H1 (cell line): ENCODE measurements around the gene TEAD1. TPM values are rescaled to one million over a fixed set of nuclear protein-coding genes. Genes with fewer than 3 reads are reported as not detected.

Source experiments
- CTCF ChIA-PET: fragments of 300-600 bp; sonication (Branson Sonifier 250); formaldehyde crosslinking; loops from one replicate; lab custom pipeline; 2021; ENCODE audit not compliant: partially characterized antibody; lab: Charles Lee
- POLR2A ChIA-PET: fragments of 300-600 bp; sonication (Branson Sonifier 250); formaldehyde crosslinking; loops from one replicate; lab custom pipeline; 2021; ENCODE audit warnings: inconsistent platforms; ENCODE audit not compliant: partially characterized antibody; lab: Charles Lee
- DNase-seq, 2 experiments: peaks; one replicate each; pipeline versions ENCODE4 v3.0.0 to v3.0.0-alpha.2; 2010 to 2022; ENCODE audit warnings: low spot score in 2 of 2, low read depth in 1 of 2, mixed read lengths in 1 of 2
- FAIRE-seq: peaks from 2 replicates; lab custom pipeline; 2011; peaks lifted over from hg19 to GRCh38; lab: Jason Lieb, UNC
- H2AFZ ChIP-seq: 2 replicates; pipeline ENCODE4 v1.8.1; 2012; ENCODE audit warnings: low read length, inconsistent platforms
- H2AK5ac ChIP-seq: 2 replicates; pipeline ENCODE4 v1.6.1; 2013; ENCODE audit warnings: low read depth, low read length
- H2BK120ac ChIP-seq: replicated peaks from 2 replicates; pipeline ENCODE3; 2013; ENCODE audit warnings: low read depth, low read length, inconsistent platforms
- H2BK12ac ChIP-seq: 2 replicates; pipeline ENCODE4 v1.6.1; 2013; ENCODE audit warnings: low read depth, low read length
- H2BK15ac ChIP-seq: 2 replicates; pipeline ENCODE4 v1.6.1; 2013; ENCODE audit warnings: low read length
- H2BK20ac ChIP-seq: 2 replicates; pipeline ENCODE4 v1.6.1; 2013; ENCODE audit warnings: low read length
- H2BK5ac ChIP-seq: 2 replicates; pipeline ENCODE4 v1.6.1; 2013; ENCODE audit warnings: low read depth, low read length
- H3K14ac ChIP-seq: 2 replicates; pipeline ENCODE4 v1.6.1; 2013; ENCODE audit warnings: inconsistent platforms; ENCODE audit not compliant: insufficient read length
- H3K18ac ChIP-seq: 2 replicates; pipeline ENCODE4 v1.6.1; 2013; ENCODE audit warnings: low read length; ENCODE audit errors: extremely low read depth
- H3K23ac ChIP-seq: 2 replicates; pipeline ENCODE4 v1.6.1; 2013; ENCODE audit warnings: inconsistent platforms; ENCODE audit not compliant: insufficient read length
- H3K23me2 ChIP-seq: 2 replicates; pipeline ENCODE4 v1.6.1; 2013; ENCODE audit warnings: low read depth, low read length
- H3K27ac ChIP-seq: 2 replicates; pipeline ENCODE4 v1.6.1; 2011; ENCODE audit warnings: low read depth, low read length, inconsistent platforms
- H3K27me3 ChIP-seq, 4 experiments: replicated peaks in 1 of 4; 1 replicate in 1 of 4; 2 replicates in 3 of 4; pipeline versions ENCODE4 v1.6.1 to v1.8.1; 2011 to 2013; ENCODE audit warnings: low read length in 3 of 4, mild to moderate bottlenecking in 3 of 4, inconsistent platforms in 2 of 4, mixed read lengths in 2 of 4, moderate library complexity in 1 of 4; ENCODE audit not compliant: control insufficient read depth in 3 of 4, insufficient read depth in 3 of 4; ENCODE audit errors: extremely low read depth in 1 of 4
- H3K36me3 ChIP-seq, 4 experiments: 2 replicates each; pipeline versions ENCODE4 v1.6.1 to v1.8.1; 2011 to 2013; ENCODE audit warnings: mild to moderate bottlenecking in 4 of 4, low read length in 3 of 4, moderate library complexity in 2 of 4, control low read depth in 1 of 4, inconsistent platforms in 1 of 4; ENCODE audit not compliant: insufficient read depth in 4 of 4, control insufficient read depth in 2 of 4
- H3K4ac ChIP-seq: replicated peaks from 2 replicates; pipeline ENCODE3; 2013; ENCODE audit warnings: low read length, low read depth, mixed read lengths, inconsistent platforms; ENCODE audit not compliant: insufficient read length
- H3K4me1 ChIP-seq, 4 experiments: replicated peaks in 1 of 4; 1 replicate in 1 of 4; 2 replicates in 3 of 4; pipeline versions ENCODE4 v1.6.1 to v1.8.1; 2011 to 2013; ENCODE audit warnings: low read length in 3 of 4, inconsistent platforms in 2 of 4, mixed read lengths in 1 of 4; ENCODE audit not compliant: insufficient read depth in 4 of 4, control insufficient read depth in 3 of 4
- H3K4me2 ChIP-seq, 2 experiments: 2 replicates each; pipeline versions ENCODE4 v1.6.1 to v1.8.1; 2011 to 2013; ENCODE audit warnings: low read depth in 2 of 2, low read length in 2 of 2, control low read depth in 1 of 2, inconsistent platforms in 1 of 2, mild to moderate bottlenecking in 1 of 2; ENCODE audit not compliant: insufficient read depth in 1 of 2
- H3K4me3 ChIP-seq, 4 experiments: fragments of 200-600, 300-600 bp in 1 of 4; sonication (generic), shearing (Covaris generic), sonication (Bioruptor Twin) in 1 of 4; 2 replicates each; pipeline versions ENCODE4 v1.5.1 to v1.8.1; 2011 to 2016; ENCODE audit warnings: low read length in 4 of 4, low read depth in 3 of 4, control low read depth in 2 of 4, inconsistent platforms in 2 of 4, mild to moderate bottlenecking in 2 of 4, mixed read lengths in 1 of 4, moderate library complexity in 1 of 4; ENCODE audit not compliant: insufficient read depth in 2 of 4; ENCODE audit errors: extremely low read depth in 1 of 4
- H3K56ac ChIP-seq: replicated peaks from 2 replicates; pipeline ENCODE3; 2013; ENCODE audit warnings: low read depth, mild to moderate bottlenecking, mixed read lengths, low read length, inconsistent platforms; ENCODE audit not compliant: insufficient read length
- H3K79me1 ChIP-seq: 2 replicates; pipeline ENCODE4 v1.6.1; 2013; ENCODE audit warnings: low read depth, low read length, control low read depth
- H3K79me2 ChIP-seq, 2 experiments: 2 replicates each; pipeline versions ENCODE4 v1.6.1 to v1.8.1; 2012 to 2013; ENCODE audit warnings: low read length in 2 of 2, mild to moderate bottlenecking in 2 of 2, inconsistent platforms in 1 of 2; ENCODE audit not compliant: insufficient read depth in 2 of 2, control insufficient read depth in 1 of 2
- H3K9ac ChIP-seq, 4 experiments: replicated peaks in 1 of 4; 1 replicate in 1 of 4; 2 replicates in 3 of 4; pipeline versions ENCODE4 v1.6.1 to v1.8.1; 2011 to 2013; ENCODE audit warnings: low read depth in 3 of 4, low read length in 3 of 4, control low read depth in 2 of 4, mild to moderate bottlenecking in 2 of 4, moderate library complexity in 2 of 4, inconsistent platforms in 1 of 4; ENCODE audit errors: extremely low read depth in 1 of 4
- H3K9me3 ChIP-seq, 2 experiments: 2 replicates each; pipeline versions ENCODE4 v1.6.1 to v1.8.1; 2012 to 2013; ENCODE audit warnings: mild to moderate bottlenecking in 2 of 2, moderate library complexity in 2 of 2, control low read depth in 1 of 2, inconsistent platforms in 1 of 2, low read depth in 1 of 2, low read length in 1 of 2, mixed read lengths in 1 of 2; ENCODE audit not compliant: insufficient read depth in 2 of 2
- H4K20me1 ChIP-seq, 2 experiments: replicated peaks in 1 of 2; 2 replicates each; pipeline versions ENCODE3 to v1.8.1; 2011 to 2013; ENCODE audit warnings: inconsistent platforms in 2 of 2, low read length in 2 of 2, mild to moderate bottlenecking in 1 of 2; ENCODE audit not compliant: insufficient read depth in 2 of 2, control insufficient read depth in 1 of 2
- H4K5ac ChIP-seq: 2 replicates; pipeline ENCODE4 v1.6.1; 2013; ENCODE audit warnings: low read length, low read depth, mixed read lengths, inconsistent platforms; ENCODE audit not compliant: insufficient read length
- H4K8ac ChIP-seq: 2 replicates; pipeline ENCODE4 v1.8.0; 2013; ENCODE audit warnings: mild to moderate bottlenecking, moderate library complexity, low read length, inconsistent platforms; ENCODE audit not compliant: insufficient read depth; ENCODE audit errors: extremely low read depth
- H4K91ac ChIP-seq: replicated peaks from 2 replicates; pipeline ENCODE3; 2013; ENCODE audit warnings: low read length, mixed read lengths, inconsistent platforms; ENCODE audit not compliant: insufficient read length
- BACH1 ChIP-seq: IDR thresholded peaks from 2 replicates; pipeline ENCODE4 v1.6.1; 2012; ENCODE audit warnings: low read length, improper control_type of control experiment
- BCL11A ChIP-seq, 2 experiments: IDR thresholded peaks; one replicate each; pipeline ENCODE4 v1.6.1; 2011; ENCODE audit warnings: low read depth in 2 of 2, low read length in 2 of 2, mild to moderate bottlenecking in 2 of 2
- CHD1 ChIP-seq: IDR thresholded peaks from 2 replicates; pipeline ENCODE4 v1.6.1; 2012; ENCODE audit warnings: low read depth, low read length, improper control_type of control experiment
- CTBP2 ChIP-seq: IDR thresholded peaks from 2 replicates; pipeline ENCODE4 v1.7.0; 2011; ENCODE audit warnings: borderline replicate concordance, mild to moderate bottlenecking, moderate library complexity, mixed read lengths, low read length; ENCODE audit not compliant: insufficient read depth, insufficient read length
- JUN ChIP-seq: IDR thresholded peaks from 2 replicates; pipeline ENCODE4 v1.6.1; 2011; ENCODE audit warnings: low read depth, mild to moderate bottlenecking, improper control_type of control experiment, low read length
- KDM1A ChIP-seq: fragments of 200-600, 300-600 bp; sonication (generic); IDR thresholded peaks from 2 replicates; pipeline ENCODE4 v1.7.1; 2016; ENCODE audit warnings: mild to moderate bottlenecking, low read length, borderline replicate concordance
- KDM5A ChIP-seq: fragments of 200-600 bp; IDR thresholded peaks from 2 replicates; pipeline ENCODE4 v1.7.1; 2012; ENCODE audit warnings: mild to moderate bottlenecking, low read length, inconsistent platforms, mixed read lengths
- MAFK ChIP-seq: IDR thresholded peaks from 2 replicates; pipeline ENCODE4 v1.6.1; 2012; ENCODE audit warnings: low read depth, mild to moderate bottlenecking, improper control_type of control experiment, low read length
- RXRA ChIP-seq: IDR thresholded peaks from 2 replicates; pipeline ENCODE4 v1.6.1; 2011; ENCODE audit warnings: low read depth, mild to moderate bottlenecking, low read length, moderate library complexity; ENCODE audit not compliant: insufficient read depth
- SP4 ChIP-seq: IDR thresholded peaks from 2 replicates; pipeline ENCODE4 v1.6.1; 2012; ENCODE audit warnings: low read length, inconsistent platforms
- WGBS, 2 experiments: shearing (Covaris generic) in 1 of 2; methylation state at CpG; one replicate each; pipeline versions ENCODE4 v1.1.6 to v1.1.7; 2013 to 2015; ENCODE audit warnings: low lambda C conversion rate in 2 of 2, mixed read lengths in 2 of 2, inconsistent platforms in 1 of 2, low coverage in 1 of 2, missing lambda C conversion rate in 1 of 2; ENCODE audit not compliant: insufficient replicate concordance in 2 of 2, insufficient coverage in 1 of 2, insufficient read length in 1 of 2; ENCODE audit errors: extremely low coverage in 1 of 2, missing lambda C conversion rate in 1 of 2; 5-methylcytosine and 5-hydroxymethylcytosine counted together
- polyA plus RNA-seq, 7 experiments: library from polyadenylated mRNA; depleted of rRNA in 3 of 7; stranded (reverse) in 5 of 7; unstranded in 2 of 7; fragments of >200 nt in 5 of 7; fragments of 200-250 nt in 2 of 7; gene quantifications; 1 replicate in 5 of 7; 2 replicates in 1 of 7; 4 replicates in 1 of 7; pipeline versions ENCODE4 v1.2.1 to v1.2.3, GENCODE V29; 2011 to 2013; ENCODE audit warnings: missing spikeins in 2 of 7, mixed read lengths in 2 of 7
- total RNA-seq: library from RNA; stranded (reverse); fragmentation: NEBNext Ultra II Directional; extraction: Animal tissue kit (Norgen Biotek cat#: 25700); gene quantifications from 2 replicates; pipeline ENCODE4 v1.2.1, GENCODE V29; 2021

Gene TEAD1
- total and polyA plus RNA-seq, 2 of the 8 experiments (the other 6 are each of a cell fraction or from before 2014, with no cell fraction given), result 15.6 to 67.4 TPM

DNA sequence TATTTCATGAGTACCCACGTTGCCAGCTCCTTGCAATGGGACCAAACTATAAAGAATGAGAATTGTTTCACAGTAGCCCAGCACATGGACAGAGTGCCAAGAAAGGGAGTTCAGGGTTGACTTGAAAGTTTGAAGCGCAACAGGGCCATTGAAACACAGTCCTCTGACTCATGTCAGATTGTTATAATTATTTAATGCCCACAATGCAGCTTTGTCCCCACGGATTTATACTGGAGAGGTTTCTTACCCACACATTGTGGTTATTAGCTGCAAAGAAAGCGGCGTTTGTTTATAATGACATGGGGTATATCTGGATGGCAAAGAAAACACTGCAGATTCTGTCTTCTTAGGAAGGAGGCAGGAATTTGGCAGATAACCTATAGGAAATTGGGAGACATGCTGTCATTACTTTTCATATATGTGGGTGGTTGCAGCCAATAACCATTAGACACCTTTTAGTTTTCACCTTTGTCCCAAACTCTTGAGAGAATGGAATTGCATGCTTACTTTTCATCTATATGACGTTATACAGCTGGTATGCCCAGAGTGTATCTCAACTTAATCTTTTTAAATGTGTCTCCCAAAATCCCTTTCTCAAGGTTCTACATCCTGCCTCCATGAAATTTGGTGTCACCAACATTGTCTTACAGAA, 143.6 kb downstream of the TEAD1 start:
- ChIA-PET POLR2A (interaction anchor here (0.5 to 1.9 kb wide), 2 partner anchors 8 to 10 kb away, joined by 3 to 4 read pairs; no protein-coding TSS in a partner anchor), CTCF (interaction anchor here (1.1 kb wide), 1 partner anchor 71 kb away, joined by 4 read pairs; no protein-coding TSS in a partner anchor)
- DNase-seq (no peak), FAIRE-seq (no peak)
- 93% methylated on average over 6 of the region's 6 CpGs; no CpG with 5 or more reads in 1 of the 2 experiments for WGBS, 2 experiments
- H3K14ac ChIP-seq, result no peak overlapping the region
- no peak overlapping the region for H2BK12ac ChIP-seq
- H3K27me3 ChIP-seq, result no peaks in the 10 kb centered on the region
- no peak overlapping the region for H2BK15ac ChIP-seq
- no peak overlapping the region for H3K4ac ChIP-seq
- H3K23ac ChIP-seq, result no peak overlapping the region
- peaks cover 0 to 80% of the 10 kb centered on the region in 2 experiments; a peak in 2 of 4 replicates for H3K79me2 ChIP-seq
- no peak overlapping the region for H2BK20ac ChIP-seq
- no peak overlapping the region for H2AK5ac ChIP-seq
- no peaks in the 10 kb centered on the region for H3K23me2 ChIP-seq
- peaks cover 10% of the 10 kb centered on the region; the same call in 1 of the 2 replicates for H3K79me1 ChIP-seq
- no peak overlapping the region for H3K4me2 ChIP-seq
- no peak overlapping the region for H3K56ac ChIP-seq
- H2BK120ac ChIP-seq, result no peak overlapping the region
- H3K9me3 ChIP-seq, result no peaks in the 10 kb centered on the region
- peaks cover 4 to 8% (median 5%) of the 10 kb centered on the region in 4 experiments; a peak in 6 of 7 replicates for H3K4me1 ChIP-seq
- H4K5ac ChIP-seq, result no peak overlapping the region
- H3K27ac ChIP-seq, result no peak overlapping the region
- no peak overlapping the region for H3K18ac ChIP-seq
- H2AFZ ChIP-seq, result no peak overlapping the region
- H3K4me3 ChIP-seq, result no peak overlapping the region
- no peak overlapping the region for H4K91ac ChIP-seq
- no peaks in the 10 kb centered on the region for H3K36me3 ChIP-seq
- no peak overlapping the region for H2BK5ac ChIP-seq
- TF ChIP-seq KDM1A (no peak), CHD1 (no peak), RXRA (no peak), JUN (no peak), CTBP2 (no peak), BCL11A (IDR thresholded peaks at IDR 0.05; ENCODE audit: low read depth in 2 of 2, low read length in 2 of 2) (no peak), BACH1 (no peak), MAFK (no peak), SP4 (no peak), KDM5A (no peak)
- H4K8ac ChIP-seq, result no peak overlapping the region
- peaks cover 0 to 3% of the 10 kb centered on the region in 2 experiments for H4K20me1 ChIP-seq
- no peak overlapping the region for H3K9ac ChIP-seq
